HEK293 (cell line): ENCODE results near the gene FNDC1.

ENCODE experiments used
- EGR2 ChIP-seq: fragments of 450-650 bp; formaldehyde crosslinking; IDR thresholded peaks from 2 replicates; pipeline ENCODE4 v1.5.1; 2016; ENCODE audit warnings: low read depth, missing biosample characterization, missing genetic modification characterization
- KLF1 ChIP-seq: fragments of 450-650 bp; formaldehyde crosslinking; IDR thresholded peaks from 2 replicates; pipeline ENCODE4 v1.5.1; 2016; ENCODE audit warnings: missing biosample characterization, missing genetic modification characterization
- SCRT1 ChIP-seq: fragments of 450-650 bp; formaldehyde crosslinking; IDR thresholded peaks from 2 replicates; pipeline ENCODE4 v1.5.1; 2016; ENCODE audit warnings: missing biosample characterization, missing genetic modification characterization, borderline replicate concordance
- SP2 ChIP-seq: fragments of 450-650 bp; formaldehyde crosslinking; IDR thresholded peaks from 2 replicates; pipeline ENCODE4 v1.5.1; 2016; ENCODE audit warnings: missing biosample characterization, missing genetic modification characterization
- ZBTB7A ChIP-seq: fragments of 450-650 bp; formaldehyde crosslinking; IDR thresholded peaks from 2 replicates; pipeline ENCODE4 v1.5.1; 2016; ENCODE audit warnings: low read depth, missing biosample characterization, missing genetic modification characterization
- ZNF121 ChIP-seq: fragments of 450-650 bp; formaldehyde crosslinking; IDR thresholded peaks from 2 replicates; pipeline ENCODE4 v1.5.1; 2016; ENCODE audit warnings: missing biosample characterization, missing genetic modification characterization
- ZNF140 ChIP-seq: fragments of 450-650 bp; formaldehyde crosslinking; IDR thresholded peaks from 2 replicates; pipeline ENCODE4 v1.5.1; 2016; ENCODE audit warnings: missing biosample characterization, missing genetic modification characterization
- ZNF211 ChIP-seq: fragments of 450-650 bp; formaldehyde crosslinking; IDR thresholded peaks from 2 replicates; pipeline ENCODE4 v1.5.1; 2016; ENCODE audit warnings: low read depth, missing biosample characterization, missing genetic modification characterization
- ZNF610 ChIP-seq: fragments of 450-650 bp; formaldehyde crosslinking; IDR thresholded peaks from 2 replicates; pipeline ENCODE4 v1.5.1; 2016; ENCODE audit warnings: missing biosample characterization, missing genetic modification characterization, borderline replicate concordance
- TF ChIP-seq, protein P1 (sequence below): fragments of 450-650 bp; formaldehyde crosslinking; IDR thresholded peaks from 2 replicates; pipeline ENCODE4 v1.5.1; 2016; ENCODE audit warnings: missing biosample characterization, missing genetic modification characterization
- TF ChIP-seq, protein P2 (sequence below): fragments of 450-650 bp; formaldehyde crosslinking; IDR thresholded peaks from 2 replicates; pipeline ENCODE4 v1.5.1; 2016; ENCODE audit warnings: missing biosample characterization, missing genetic modification characterization
- TF ChIP-seq, protein P3 (sequence below): fragments of 450-650 bp; formaldehyde crosslinking; IDR thresholded peaks from 2 replicates; pipeline ENCODE4 v1.5.1; 2016; ENCODE audit warnings: missing biosample characterization, missing genetic modification characterization
- TF ChIP-seq, protein P4 (sequence below): fragments of 450-650 bp; formaldehyde crosslinking; optimal IDR thresholded peaks from 2 replicates; pipeline ENCODE3; 2016; ENCODE audit warnings: missing biosample characterization, mild to moderate bottlenecking, missing genetic modification characterization
- TF ChIP-seq, protein P5 (sequence below): fragments of 450-650 bp; formaldehyde crosslinking; IDR thresholded peaks from 2 replicates; pipeline ENCODE4 v1.5.1; 2016; ENCODE audit warnings: missing biosample characterization, missing genetic modification characterization

DNA sequence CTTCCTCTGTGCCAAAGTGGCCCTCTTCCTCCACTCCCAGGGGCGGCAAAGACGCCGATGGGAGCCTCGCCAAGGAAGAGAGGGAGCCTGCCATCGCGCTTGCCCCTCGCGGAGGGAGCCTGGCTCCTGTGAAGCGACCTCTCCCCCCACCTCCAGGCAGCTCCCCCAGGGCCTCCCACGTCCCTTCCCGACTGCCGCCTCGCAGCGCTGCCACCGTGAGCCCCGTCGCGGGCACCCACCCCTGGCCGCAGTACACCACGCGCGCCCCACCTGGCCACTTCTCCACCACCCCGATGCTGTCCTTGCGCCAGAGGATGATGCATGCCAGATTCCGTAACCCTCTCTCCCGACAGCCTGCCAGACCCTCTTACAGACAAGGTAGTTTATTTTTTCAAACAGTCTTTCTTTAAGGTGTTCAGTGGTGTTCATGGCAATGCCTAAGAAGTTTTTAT is 64.9 kb downstream of the FNDC1 start:
- TF ChIP-seq, protein P1, sequence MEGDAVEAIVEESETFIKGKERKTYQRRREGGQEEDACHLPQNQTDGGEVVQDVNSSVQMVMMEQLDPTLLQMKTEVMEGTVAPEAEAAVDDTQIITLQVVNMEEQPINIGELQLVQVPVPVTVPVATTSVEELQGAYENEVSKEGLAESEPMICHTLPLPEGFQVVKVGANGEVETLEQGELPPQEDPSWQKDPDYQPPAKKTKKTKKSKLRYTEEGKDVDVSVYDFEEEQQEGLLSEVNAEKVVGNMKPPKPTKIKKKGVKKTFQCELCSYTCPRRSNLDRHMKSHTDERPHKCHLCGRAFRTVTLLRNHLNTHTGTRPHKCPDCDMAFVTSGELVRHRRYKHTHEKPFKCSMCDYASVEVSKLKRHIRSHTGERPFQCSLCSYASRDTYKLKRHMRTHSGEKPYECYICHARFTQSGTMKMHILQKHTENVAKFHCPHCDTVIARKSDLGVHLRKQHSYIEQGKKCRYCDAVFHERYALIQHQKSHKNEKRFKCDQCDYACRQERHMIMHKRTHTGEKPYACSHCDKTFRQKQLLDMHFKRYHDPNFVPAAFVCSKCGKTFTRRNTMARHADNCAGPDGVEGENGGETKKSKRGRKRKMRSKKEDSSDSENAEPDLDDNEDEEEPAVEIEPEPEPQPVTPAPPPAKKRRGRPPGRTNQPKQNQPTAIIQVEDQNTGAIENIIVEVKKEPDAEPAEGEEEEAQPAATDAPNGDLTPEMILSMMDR (tag by site-specific recombination), result no peak
- TF ChIP-seq, protein P2, sequence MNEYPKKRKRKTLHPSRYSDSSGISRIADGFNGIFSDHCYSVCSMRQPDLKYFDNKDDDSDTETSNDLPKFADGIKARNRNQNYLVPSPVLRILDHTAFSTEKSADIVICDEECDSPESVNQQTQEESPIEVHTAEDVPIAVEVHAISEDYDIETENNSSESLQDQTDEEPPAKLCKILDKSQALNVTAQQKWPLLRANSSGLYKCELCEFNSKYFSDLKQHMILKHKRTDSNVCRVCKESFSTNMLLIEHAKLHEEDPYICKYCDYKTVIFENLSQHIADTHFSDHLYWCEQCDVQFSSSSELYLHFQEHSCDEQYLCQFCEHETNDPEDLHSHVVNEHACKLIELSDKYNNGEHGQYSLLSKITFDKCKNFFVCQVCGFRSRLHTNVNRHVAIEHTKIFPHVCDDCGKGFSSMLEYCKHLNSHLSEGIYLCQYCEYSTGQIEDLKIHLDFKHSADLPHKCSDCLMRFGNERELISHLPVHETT (tag by site-specific recombination), result no peak
- TF ChIP-seq ZNF211 (tag by site-specific recombination) (no peak), ZNF140 (tag by site-specific recombination) (no peak), ZNF121 (tag by site-specific recombination) (no peak), EGR2 (no peak), ZNF610 (no peak), ZBTB7A (tag by site-specific recombination) (no peak), SP2 (tag by site-specific recombination) (no peak), KLF1 (tag by site-specific recombination) (no peak), SCRT1 (tag by site-specific recombination) (no peak)
- TF ChIP-seq, protein P3, sequence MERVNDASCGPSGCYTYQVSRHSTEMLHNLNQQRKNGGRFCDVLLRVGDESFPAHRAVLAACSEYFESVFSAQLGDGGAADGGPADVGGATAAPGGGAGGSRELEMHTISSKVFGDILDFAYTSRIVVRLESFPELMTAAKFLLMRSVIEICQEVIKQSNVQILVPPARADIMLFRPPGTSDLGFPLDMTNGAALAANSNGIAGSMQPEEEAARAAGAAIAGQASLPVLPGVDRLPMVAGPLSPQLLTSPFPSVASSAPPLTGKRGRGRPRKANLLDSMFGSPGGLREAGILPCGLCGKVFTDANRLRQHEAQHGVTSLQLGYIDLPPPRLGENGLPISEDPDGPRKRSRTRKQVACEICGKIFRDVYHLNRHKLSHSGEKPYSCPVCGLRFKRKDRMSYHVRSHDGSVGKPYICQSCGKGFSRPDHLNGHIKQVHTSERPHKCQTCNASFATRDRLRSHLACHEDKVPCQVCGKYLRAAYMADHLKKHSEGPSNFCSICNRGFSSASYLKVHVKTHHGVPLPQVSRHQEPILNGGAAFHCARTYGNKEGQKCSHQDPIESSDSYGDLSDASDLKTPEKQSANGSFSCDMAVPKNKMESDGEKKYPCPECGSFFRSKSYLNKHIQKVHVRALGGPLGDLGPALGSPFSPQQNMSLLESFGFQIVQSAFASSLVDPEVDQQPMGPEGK (tag by site-specific recombination), result no peak
- TF ChIP-seq, protein P4, sequence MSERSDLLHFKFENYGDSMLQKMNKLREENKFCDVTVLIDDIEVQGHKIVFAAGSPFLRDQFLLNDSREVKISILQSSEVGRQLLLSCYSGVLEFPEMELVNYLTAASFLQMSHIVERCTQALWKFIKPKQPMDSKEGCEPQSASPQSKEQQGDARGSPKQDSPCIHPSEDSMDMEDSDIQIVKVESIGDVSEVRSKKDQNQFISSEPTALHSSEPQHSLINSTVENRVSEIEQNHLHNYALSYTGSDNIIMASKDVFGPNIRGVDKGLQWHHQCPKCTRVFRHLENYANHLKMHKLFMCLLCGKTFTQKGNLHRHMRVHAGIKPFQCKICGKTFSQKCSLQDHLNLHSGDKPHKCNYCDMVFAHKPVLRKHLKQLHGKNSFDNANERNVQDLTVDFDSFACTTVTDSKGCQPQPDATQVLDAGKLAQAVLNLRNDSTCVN, result no peak
- TF ChIP-seq, protein P5, sequence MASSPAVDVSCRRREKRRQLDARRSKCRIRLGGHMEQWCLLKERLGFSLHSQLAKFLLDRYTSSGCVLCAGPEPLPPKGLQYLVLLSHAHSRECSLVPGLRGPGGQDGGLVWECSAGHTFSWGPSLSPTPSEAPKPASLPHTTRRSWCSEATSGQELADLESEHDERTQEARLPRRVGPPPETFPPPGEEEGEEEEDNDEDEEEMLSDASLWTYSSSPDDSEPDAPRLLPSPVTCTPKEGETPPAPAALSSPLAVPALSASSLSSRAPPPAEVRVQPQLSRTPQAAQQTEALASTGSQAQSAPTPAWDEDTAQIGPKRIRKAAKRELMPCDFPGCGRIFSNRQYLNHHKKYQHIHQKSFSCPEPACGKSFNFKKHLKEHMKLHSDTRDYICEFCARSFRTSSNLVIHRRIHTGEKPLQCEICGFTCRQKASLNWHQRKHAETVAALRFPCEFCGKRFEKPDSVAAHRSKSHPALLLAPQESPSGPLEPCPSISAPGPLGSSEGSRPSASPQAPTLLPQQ (tag by site-specific recombination), result no peak
